Stimulated activated CD8-positive, alpha-beta memory T cell treated with anti-CD3 and anti-CD28 coated beads, Interleukin-15, amount 100 ng/mL, for 4 hours (primary cell): Measurements from ENCODE around the gene SPTBN5.

Experiments
- DNase-seq, 2 donors: peaks; one replicate each; pipeline ENCODE4 v3.0.0-alpha.2; 2020; ENCODE audit warnings: low read depth in 2 of 2

The SPTBN5 gene

DNA sequence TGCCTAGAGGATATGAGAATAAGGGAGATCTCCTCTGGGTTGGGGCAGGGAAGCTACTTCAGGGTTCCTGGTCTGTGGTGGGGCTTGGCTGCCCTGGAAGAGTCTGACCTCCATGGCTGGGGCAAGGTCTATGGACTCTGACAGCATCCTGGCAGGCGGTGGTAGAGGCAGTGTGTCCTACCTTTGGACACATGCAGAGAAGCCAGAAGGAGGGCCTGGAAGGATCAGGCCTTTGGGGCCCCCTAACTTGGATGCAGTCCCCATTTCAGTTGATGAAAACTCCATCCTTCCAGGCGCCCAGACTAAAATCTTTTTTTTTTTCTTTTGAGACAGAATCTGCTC lies 10.4 kb downstream of the SPTBN5 start:
- no peak for DNase-seq

DNA sequence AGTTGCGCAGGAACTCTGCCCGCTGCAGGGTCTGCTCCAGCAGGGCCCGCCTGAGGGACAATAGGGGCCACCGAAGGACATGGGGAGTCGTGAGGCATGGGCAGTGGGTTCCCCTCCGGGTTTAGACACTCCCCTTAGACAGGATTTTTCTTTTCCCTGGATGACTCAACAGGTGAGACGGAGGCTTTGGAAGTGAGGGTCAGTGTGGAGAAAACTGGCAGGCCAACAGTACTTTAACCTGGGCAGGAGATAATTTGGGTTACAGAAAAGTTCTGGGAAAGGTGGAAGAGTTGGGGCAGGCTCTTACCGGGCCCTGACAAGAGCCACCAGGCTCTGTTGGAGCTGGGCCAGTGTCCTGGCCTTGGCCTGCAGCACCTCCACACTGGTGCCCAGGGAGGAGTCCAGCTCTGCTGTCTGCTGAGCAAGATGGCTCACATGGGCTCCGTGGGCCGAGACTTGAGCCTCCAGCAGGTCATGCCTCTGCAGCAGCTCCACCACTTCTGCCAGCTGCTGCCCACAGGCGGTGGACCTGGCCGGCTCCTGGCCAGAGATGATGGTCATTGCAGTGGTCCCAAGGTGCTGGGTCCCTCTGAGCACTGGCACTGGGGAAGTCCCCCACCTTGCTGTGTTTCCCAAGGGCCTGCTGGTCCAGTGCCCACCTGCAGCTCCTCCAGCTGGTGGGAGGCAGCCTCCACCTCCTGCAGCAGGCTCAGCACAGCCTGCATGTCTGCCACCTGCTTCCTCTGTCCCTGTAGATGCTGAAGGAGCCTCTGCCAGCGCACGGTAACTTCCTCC lies 11.0 kb downstream of the SPTBN5 start:
- no peak for DNase-seq

DNA sequence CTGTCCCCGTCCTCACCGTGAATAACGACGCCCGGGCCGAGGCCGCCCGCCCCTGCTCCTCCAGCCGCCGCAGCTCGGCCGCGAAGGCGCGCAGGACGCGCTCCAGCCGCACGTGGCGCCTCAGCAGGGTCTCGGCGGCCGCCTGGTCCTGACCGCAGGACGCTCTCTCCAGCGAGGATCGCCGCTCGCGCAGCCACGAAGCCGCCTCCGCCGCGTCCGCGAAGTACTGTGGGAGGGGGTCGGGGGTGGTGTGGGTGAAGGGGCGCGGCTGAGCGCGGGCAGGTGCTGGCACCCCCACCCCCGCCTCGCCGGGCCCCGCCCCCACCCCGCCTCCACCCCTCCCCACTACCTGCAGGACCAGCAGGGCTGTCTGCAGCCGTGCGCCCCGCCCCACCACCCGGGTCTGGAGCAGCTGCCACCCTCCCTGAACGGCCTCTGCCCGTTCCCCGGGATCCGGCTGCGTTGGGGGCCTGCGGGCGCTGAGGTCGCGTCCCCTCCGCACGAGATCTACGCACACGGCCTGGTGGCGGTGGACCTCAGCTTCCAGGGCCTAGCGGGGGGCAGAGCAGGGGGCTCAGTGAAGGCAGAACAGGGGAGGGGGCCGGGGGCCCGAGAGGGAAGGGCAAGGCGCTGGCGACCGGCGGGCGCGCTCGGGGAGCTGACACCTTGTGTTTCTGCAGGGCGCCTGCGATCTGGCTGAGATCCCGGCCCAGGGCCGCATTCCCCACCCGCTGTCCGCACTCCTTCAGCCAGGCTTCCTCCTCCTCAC lies 11.7 kb downstream of the SPTBN5 start:
- DNase-seq: no peak

DNA sequence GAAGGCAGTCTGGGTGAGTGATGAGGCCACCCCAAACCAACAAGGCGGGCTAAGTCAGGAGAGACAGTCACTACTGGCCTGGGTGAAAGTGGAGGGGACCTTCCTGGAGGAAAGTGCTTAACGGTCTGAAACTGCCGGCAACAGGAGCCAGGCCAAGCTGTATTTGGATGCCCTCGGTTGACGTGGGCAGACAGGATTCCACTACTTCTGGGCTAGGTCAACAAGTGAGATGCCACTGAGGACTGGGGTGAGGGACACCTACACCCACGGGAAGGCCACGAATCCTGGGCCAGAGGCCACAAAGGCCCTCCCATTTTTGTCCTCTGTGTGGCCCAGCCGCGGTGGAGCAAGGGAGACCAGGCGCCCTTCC lies 12.3 kb downstream of the SPTBN5 start:
- no peak for DNase-seq

DNA sequence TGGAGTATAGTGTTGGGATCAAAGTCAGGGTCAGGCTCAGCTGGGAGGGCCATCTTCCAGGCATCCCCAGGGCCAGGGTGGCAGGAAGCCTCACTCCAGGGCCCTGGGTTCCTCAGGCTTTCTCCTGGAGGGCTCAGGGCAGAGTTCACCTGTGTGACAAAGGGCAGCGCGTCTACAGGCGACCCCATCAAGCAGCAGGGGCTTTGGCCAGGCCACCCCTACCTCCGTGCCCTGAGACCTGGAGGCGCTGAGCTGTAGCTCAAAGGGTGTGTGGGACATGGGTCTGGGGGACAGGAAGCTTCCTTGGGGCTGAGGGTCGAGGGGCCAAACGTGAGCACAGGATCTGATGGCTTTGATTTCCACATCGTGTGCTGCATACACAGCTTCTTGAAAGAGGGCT lies 12.8 kb downstream of the SPTBN5 start:
- DNase-seq: no peak

DNA sequence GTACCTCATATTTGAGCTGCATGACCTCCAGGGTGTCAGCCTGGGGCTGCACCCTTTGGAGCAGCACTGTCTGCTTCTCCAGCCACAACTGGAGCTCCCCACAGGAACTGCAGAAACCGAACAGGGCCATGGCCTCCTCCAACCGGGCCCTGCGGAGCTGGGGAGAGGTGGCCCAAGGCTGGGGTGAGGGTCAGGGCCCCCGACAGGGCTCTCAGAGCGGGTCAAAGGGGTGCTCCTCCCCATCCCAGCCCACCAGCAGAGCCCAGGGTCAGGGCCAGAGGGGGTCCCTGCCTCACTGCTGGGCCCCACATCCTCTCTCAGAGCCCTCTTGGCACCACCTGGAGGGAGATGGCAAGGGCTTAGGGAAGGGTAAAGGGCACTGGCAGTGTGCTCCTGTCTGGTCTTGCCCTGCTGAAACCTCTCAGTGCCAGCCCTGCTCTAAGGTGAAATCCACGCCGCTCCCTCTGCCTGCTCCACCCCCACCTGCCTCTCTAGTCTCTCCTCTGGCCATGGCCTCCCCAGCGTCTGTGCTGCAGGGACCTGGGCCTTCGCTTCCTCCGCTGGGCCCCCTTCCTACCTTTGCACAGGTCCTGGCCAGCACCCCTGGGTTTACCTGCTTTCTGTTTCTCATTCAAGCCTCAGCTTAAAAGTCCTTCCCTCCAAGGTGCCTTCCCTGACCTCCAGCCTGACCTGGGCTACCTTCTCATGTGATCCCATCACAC lies 13.5 kb downstream of the SPTBN5 start:
- DNase-seq: no peak

DNA sequence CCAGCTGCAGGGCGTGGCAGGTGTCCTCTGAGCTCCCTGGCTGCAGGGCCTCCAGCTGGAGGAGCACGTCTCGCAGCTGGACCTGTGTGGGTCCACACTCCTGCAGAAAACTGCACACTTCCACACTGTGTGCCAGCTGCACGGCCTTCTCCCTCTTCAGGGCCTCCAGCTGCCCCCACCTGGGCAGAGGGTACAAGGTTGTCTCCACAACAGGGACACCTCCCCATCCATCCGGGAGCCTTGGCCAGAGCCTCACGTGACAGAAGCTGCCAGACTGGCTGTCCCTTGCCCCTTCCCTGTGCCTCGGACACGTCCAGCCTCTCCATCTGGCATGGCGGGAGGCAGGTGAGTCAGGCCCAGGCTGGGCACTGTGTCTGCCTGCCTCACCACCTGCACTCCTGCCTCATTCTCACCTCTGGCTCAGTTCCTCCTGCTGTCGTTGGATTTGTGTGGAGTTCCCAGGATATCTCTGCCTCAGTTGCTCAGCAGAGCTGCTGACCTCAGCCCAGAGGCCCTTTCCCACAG lies 14.5 kb downstream of the SPTBN5 start:
- DNase-seq: no peak

DNA sequence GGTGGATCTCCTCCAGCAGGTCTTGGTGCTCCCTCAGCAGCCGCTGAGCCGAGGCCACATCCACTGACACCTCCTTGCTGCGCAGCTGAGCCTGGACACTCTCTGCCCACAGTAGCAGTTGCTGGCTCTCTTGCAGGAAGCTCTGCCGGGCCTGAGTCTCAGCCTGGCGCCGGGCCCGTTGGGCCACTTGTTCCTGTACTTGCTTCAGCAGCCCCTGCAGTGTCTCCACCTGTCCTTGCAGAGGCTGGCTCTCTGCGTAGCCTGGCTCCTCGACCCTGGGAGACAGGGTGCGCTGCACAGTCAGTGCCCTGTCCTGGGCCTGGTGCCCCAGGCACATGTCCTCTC lies 15.5 kb downstream of the SPTBN5 start:
- DNase-seq: no peak

DNA sequence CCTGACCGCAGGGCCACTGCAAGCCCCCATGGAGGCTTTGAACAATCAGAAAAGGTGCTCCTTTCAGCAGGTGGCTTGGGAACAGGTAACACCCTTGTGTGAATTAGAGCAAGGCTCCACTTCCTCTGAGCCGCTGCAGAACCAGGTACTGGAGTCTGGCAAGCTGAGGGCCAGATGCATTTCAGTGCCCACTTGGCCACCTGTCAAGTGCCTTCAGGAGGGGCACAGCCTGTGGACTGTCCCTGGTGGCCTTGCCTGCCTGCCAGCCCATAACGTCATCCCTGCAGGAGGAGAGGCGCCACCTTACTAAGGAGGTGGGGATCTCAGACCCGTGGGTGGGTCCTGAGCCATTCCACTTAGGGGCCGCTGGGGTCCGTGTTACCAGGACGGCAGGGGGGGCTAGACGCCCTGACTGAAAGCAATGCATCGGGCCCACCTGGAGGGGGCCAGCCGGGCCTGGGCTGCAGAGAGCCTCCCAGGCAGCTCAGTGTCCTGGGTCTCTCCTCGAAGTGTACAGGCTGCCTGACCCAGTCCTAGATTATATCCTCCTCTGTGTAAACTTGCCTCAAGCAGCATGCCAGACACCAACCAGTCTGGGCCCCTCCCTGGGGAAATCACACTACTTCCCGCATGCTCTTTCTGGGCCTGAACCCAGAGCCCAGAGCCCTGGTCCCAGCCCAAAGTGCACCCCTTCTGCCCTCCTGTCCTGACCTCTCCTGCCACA lies 16.1 kb downstream of the SPTBN5 start:
- no peak for DNase-seq

DNA sequence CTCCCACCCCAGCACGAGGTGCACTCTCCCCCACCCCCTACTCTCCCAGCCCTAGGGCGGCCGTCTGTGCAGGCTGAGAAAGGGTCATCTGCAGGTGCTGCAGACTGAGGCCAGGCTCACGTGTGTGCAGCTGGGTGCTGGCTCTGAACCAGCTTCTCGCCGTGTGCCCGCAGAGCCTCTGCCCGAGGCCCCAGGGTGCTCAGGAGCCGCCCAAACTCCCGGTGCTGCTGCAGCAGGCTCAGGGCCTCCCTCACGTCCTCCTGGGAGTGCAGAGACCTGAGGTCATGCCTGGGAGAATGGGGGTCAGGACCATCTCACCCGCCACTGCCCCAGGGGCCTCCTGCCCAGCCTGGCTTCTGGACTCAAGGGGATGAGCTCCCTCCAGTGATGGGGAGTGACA lies 17.2 kb downstream of the SPTBN5 start:
- DNase-seq: no peak

DNA sequence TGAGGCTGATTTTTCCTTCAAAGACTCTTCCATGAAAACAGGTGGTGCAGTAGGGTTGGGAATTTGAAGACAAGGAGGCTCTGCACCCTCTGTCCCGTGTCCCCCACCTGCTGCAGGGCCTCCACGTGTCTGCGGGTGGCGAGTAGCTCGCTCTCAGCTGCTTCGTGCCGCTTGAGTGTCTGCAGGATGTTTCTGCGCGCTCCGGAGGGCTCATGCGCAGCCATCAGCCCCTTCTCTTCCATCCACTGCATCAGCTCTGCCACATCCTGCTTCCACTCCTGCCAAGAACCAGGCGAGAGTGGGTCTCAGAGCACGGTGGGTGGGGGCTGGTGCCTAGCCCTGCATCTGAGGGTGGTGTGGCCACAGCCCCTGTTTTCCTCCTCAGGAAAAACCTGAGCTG lies 17.8 kb downstream of the SPTBN5 start:
- no peak for DNase-seq

DNA sequence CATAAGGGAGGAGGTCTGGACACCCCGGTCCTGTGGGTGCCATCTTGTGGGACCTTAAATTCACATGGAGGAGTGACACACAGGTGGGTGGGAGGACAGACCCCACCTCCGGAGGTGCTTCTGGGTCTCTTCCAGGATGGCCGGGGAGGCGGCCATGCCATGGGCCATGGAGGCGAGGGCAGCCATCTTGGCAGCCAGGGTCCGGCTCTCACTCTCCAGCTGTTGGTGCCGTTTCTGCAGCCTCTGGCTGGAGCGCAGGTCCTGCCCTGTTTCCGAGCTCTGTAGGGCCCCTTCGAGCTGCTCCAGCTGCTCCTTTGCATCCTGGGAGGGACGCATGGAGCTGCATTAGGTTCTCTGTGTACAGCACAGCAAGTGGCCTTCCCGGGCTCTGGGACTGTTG lies 19.1 kb downstream of the SPTBN5 start:
- DNase-seq: no peak

DNA sequence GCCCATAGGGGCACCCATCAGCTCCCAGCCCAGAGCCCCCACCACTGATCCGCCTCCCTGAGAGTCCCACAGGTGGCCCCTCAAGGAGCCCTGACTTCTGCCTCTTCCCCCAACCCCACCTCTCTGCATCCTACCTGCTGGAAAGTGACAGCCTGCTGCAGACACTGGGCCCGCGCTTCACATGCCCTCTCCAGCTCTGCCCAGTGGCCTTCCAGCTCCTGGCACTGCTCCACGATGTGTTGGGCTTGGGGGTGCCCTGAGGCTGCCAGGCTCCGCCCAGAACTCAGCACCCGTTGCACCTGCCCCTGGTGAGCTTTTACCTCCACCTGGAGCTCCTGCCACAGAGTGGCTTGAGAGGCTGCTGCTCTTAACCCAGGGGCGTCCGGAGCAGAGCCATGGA lies 20.1 kb downstream of the SPTBN5 start:
- DNase-seq: no peak

DNA sequence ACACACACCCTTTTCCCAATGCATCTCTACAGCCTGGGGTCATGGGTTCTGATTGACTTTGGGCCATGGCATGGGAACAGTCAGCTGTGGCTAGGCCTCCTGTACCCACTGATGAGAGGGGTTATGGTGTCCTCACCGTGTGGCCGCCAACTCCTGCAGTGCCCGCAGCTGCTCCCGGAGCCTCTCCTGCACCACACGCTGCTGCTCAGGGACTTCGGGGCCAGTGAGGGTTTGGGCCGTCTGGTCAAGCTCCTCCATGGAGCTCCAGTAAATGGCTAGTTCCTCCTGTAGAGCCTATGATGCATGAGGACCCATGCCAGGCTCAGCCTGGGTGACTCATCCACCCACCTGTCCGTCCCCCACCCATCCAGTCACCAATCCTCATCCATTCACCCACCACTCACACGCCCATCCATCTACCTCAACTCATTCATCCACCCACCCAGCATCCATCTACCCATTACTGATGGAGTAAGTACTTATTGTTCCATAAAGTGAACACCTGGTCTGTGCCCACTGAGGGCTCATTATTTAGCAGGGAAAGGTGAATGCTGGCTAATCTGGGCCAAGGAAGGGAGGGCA lies 21.6 kb downstream of the SPTBN5 start:
- DNase-seq: no peak

DNA sequence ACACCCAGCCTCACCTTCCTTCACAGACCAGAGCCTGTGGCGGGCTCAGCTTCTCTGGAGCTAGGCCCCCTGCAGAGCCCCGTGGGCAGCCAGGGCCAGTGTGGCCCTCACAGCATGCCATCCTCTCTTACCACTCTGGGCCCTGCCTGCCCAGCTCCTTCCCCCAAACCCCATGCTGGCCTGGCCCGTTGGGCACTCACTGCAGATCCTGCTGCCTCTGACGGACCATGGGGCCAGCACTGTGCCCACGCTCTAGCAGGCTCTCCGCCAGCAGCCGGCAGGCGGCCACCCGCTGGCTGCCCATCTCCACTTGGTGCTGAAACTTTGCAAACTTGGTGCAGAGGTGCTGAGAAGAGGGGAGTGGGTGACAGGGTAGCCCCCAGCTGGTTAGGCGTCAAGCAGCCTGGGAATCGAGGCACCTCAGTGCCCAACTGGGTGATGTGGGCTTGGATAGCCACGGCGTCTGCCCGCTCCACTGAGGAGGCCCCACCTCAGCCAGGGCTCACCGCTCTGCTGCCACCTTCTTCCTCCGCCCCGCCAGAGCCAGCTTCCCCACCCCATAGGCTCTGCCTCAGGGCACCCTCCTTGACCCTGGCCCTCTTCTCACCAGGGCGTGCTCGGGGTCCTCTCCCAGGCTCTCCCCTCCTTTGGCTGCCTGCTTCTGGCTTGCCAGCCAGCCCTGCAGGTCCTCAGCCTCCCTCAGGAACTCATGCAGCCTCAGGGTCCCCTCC lies 22.5 kb downstream of the SPTBN5 start:
- no peak for DNase-seq

DNA sequence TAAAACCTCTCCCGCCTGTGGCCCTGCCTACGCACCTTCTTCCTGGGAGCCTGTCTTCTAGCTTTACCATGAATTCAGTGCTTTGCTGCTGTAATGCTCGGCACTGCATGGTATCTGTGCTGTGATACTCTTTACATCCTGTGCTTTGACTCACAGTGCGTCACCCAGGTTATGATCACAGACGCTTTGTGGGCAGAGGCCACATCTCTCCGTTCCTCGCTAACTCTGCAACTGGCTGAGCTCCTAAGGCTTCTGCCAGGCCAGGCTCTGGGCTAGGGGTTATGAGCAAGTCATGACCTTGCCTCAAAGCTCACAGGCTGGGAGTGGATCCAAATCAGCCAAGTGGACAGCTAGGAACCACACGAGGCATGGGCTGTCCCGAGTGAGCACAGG lies 23.2 kb downstream of the SPTBN5 start:
- peak; percentile 16 to 18 for DNase-seq

DNA sequence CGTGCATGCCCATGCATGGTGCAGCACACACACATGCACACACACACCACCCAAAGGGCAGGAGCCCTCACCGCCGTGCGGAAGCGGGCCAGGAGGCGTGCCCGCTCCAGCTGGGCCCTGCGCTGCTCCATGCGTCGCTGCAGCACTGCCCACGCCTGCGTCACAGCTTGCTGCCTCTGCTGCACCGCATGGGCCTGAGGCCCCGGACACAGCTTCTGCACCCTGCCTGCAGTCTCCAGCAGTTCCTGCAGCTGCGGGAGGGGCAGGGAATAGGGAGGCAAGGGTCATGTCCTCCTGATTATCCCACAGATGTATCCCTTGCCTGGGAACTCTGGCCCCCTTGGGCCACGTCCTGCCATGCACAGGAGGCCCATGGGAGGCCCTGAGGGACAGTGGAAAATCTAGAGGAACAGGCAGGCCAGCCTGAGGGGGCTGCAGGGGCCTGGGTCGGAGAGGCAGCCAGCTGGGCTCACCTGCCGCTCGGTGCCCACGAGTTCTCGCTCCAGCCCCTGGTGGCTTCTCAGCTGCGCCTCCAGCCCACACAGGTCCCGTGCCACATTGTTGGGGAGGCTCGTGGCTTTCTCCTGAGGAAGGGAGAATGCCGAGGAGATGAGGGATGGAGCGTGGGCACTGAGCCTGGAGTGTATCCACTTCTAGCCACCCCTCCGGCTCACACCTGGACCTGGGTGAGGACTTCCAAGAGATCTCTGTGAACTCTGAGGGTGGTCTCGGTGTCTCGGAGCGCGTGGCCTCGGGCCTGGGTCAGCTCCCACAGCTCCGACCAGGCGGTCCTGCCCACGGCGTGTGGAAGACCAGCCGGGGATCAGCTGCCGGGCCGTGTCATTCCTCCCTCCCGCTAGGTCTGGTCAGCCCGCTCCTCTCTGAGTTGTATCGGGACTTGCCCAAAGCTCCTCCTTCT lies 23.8 kb downstream of the SPTBN5 start:
- no peak for DNase-seq

DNA sequence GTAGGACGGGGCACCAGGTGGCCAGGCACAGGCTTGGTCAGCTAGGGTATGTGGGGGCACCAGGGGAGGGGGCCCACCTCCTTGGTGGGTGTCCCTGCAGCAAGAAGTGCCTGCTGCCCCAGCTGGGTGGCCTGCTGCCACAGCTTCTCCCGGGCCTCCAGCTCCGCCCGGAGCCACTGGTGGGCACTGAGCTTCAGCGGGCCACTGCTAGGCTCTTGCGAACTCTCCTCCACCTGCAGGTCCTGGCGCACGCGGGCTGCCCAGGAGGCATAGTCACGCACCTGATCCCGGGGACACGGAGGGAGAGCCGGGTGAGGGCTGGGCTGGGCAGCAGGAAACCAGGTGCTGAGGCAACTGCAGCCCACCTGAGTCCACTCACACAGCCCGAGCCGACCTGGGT lies 25.5 kb downstream of the SPTBN5 start:
- DNase-seq: no peak

DNA sequence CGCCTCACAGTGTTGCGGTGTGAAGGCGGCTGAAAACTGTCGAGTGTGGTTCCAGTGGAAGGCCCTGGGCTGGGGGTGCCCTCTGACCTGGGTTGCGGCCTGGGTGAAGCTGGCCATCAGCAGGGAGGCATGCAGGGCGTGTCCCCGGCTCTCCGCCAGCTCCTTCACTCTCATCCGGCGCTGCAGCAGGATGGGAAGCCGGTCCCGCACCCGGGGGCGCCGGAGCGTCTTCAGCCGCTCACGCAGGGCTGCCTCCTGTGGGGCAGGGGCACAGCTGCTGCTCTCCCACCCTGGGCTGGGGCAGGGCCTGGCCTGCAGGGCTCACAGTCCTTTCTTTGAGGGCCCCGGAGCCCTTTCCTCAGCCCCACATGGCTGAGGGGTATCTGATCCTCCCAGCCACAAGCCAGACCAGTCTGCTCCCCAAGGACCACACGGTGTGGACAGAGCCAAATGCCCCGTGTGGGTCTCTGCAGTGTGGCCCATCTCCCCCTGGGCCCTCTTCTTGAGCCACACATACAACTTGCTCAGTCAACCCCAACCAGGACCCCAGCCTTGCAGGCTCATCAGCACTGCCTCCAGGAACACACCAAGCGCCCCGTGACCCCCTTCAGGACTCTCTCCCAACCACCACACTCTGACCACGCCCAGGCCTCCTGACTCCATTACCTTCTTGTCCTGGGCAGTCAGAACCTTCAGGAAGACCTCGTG lies 26.8 kb downstream of the SPTBN5 start:
- DNase-seq: no peak
